Measurements from ENCODE around the gene SLC41A1. TPM values are rescaled to one million over a fixed set of nuclear protein-coding genes. Genes with fewer than 3 reads are reported as not detected.
"Not testable (repeated sequence)": the region's sequence is repeated elsewhere in the genome, so short reads cannot be mapped to it uniquely, and the experiment has no call there.

SLC41A1 gene
- total RNA-seq, result 10.4 and 16.8 TPM in 2 replicates
- 13.8 and 15.3 TPM in 2 replicates for polyA plus RNA-seq

- Histone ChIP-seq H3K36me3 (replicated peaks; ENCODE audit: insufficient read depth, low read depth) (no peaks in the 10 kb centered on the region), H2AFZ (peak within 1 kb of the TSS; percentile 77), H3K27ac (peak within 1 kb of the TSS; percentile 81), H3K9me2 (replicated peaks; ENCODE audit: insufficient read depth) (no peaks in the 10 kb centered on the region), H3K4me3 (peak within 1 kb of the TSS; percentile 92), H3K79me2 (peaks cover 48% of the 10 kb centered on the region), H3K9me3 (ENCODE audit: low read depth) (no peaks in the 10 kb centered on the region), H3K4me1 (ENCODE audit: insufficient read depth) (peaks cover 14% of the 10 kb centered on the region), H4K20me1 (ENCODE audit: insufficient read depth, poor library complexity, severe bottlenecking) (no peaks in the 10 kb centered on the region), H3K4me2 (peak within 1 kb of the TSS; percentile 91), H3K27me3 (no peaks in the 10 kb centered on the region)
- peak; percentile 95 for DNase-seq (ENCODE audit: low spot score)
- WGBS (ENCODE audit: low lambda C conversion rate, missing lambda C conversion rate), result under 1% methylated on average over 54 of the region's 83 CpGs
- TF ChIP-seq EZH2phosphoT487 (IDR thresholded peaks at IDR 0.05; ENCODE audit: low read depth, severe bottlenecking, unreplicated experiment) (no peak), CTCF (IDR thresholded peaks at IDR 0.05; ENCODE audit: poor library complexity) (no peak), EZH2 (IDR thresholded peaks at IDR 0.05; ENCODE audit: borderline replicate concordance) (no peak)
Observed at GRCh38 chr1:205812878-205813754, at the start of gene SLC41A1. SLC41A1 (minus strand) TSS chr1:205813198; CDS start chr1:205810441, 2,757 bp downstream.

GRCh38 chr1:205861540-205861939 is 48.5 kb upstream of the SLC41A1 start:
- H3K9me2 ChIP-seq (replicated peaks; ENCODE audit: insufficient read depth), result no peaks in the 10 kb centered on the region
- H3K4me2 ChIP-seq, result no peak overlapping the region
- no peak overlapping the region for H2AFZ ChIP-seq
- TF ChIP-seq EZH2 (IDR thresholded peaks at IDR 0.05; ENCODE audit: borderline replicate concordance) (no peak), CTCF (IDR thresholded peaks at IDR 0.05; ENCODE audit: poor library complexity) (no peak), EZH2phosphoT487 (IDR thresholded peaks at IDR 0.05; ENCODE audit: low read depth, severe bottlenecking, unreplicated experiment) (no peak)
- 96% methylated on average over 2 of the region's 2 CpGs for WGBS (ENCODE audit: low lambda C conversion rate, missing lambda C conversion rate)
- no peaks in the 10 kb centered on the region for H3K9me3 ChIP-seq (ENCODE audit: low read depth)
- H3K27ac ChIP-seq, result no peak overlapping the region
- no peak overlapping the region for H3K4me3 ChIP-seq
- no peak for DNase-seq (ENCODE audit: low spot score)
- H4K20me1 ChIP-seq (ENCODE audit: insufficient read depth, poor library complexity, severe bottlenecking), result no peaks in the 10 kb centered on the region
- no peaks in the 10 kb centered on the region for H3K36me3 ChIP-seq (replicated peaks; ENCODE audit: insufficient read depth, low read depth)
- H3K4me1 ChIP-seq (ENCODE audit: insufficient read depth), result no peaks in the 10 kb centered on the region
- no peaks in the 10 kb centered on the region for H3K79me2 ChIP-seq
- no peaks in the 10 kb centered on the region for H3K27me3 ChIP-seq

- H3K9me2 ChIP-seq (replicated peaks; ENCODE audit: insufficient read depth), result no peaks in the 10 kb centered on the region
- H3K4me3 ChIP-seq, result no peak overlapping the region
- H3K9me3 ChIP-seq (ENCODE audit: low read depth), result no peaks in the 10 kb centered on the region
- no peak overlapping the region for H3K27ac ChIP-seq
- WGBS (ENCODE audit: low lambda C conversion rate, missing lambda C conversion rate), result 77% methylated on average over 6 of the region's 6 CpGs
- no peak for TF ChIP-seq CTCF (IDR thresholded peaks at IDR 0.05; ENCODE audit: poor library complexity)
- TF ChIP-seq EZH2 (IDR thresholded peaks at IDR 0.05; ENCODE audit: borderline replicate concordance), result no peak
- no peak for TF ChIP-seq EZH2phosphoT487 (IDR thresholded peaks at IDR 0.05; ENCODE audit: low read depth, severe bottlenecking, unreplicated experiment)
- no peaks in the 10 kb centered on the region for H4K20me1 ChIP-seq (ENCODE audit: insufficient read depth, poor library complexity, severe bottlenecking)
- H2AFZ ChIP-seq, result no peak overlapping the region
- H3K4me2 ChIP-seq, result no peak overlapping the region
- no peaks in the 10 kb centered on the region for H3K36me3 ChIP-seq (replicated peaks; ENCODE audit: insufficient read depth, low read depth)
- DNase-seq (ENCODE audit: low spot score), result no peak
- H3K27me3 ChIP-seq, result no peaks in the 10 kb centered on the region
- no peaks in the 10 kb centered on the region for H3K79me2 ChIP-seq
- no peaks in the 10 kb centered on the region for H3K4me1 ChIP-seq (ENCODE audit: insufficient read depth)
Observed at GRCh38 chr1:205858141-205858961, 45.4 kb upstream of the SLC41A1 start.

GRCh38 chr1:205857501-205857900 is 44.5 kb upstream of the SLC41A1 start:
- 90% methylated on average over 2 of the region's 2 CpGs for WGBS (ENCODE audit: low lambda C conversion rate, missing lambda C conversion rate)
- not testable (repeated sequence) for H3K4me2 ChIP-seq; H3K4me1 ChIP-seq (ENCODE audit: insufficient read depth); H3K27me3 ChIP-seq; H3K9me3 ChIP-seq (ENCODE audit: low read depth); H3K79me2 ChIP-seq; H2AFZ ChIP-seq; H4K20me1 ChIP-seq (ENCODE audit: insufficient read depth, poor library complexity, severe bottlenecking); H3K4me3 ChIP-seq; H3K9me2 ChIP-seq (replicated peaks; ENCODE audit: insufficient read depth); DNase-seq (ENCODE audit: low spot score); H3K27ac ChIP-seq; H3K36me3 ChIP-seq (replicated peaks; ENCODE audit: insufficient read depth, low read depth)
